Gastrocnemius medialis (tissue), 4 donors: ENCODE measurements around the gene GCLC.

ENCODE experiments used
- POLR2A ChIP-seq, 2 donors: fragments of 450-650 bp; IDR thresholded peaks; one replicate each; pipeline ENCODE4 v1.6.1; 2017; ENCODE audit warnings: antibody characterized with exemption in 2 of 2, mild to moderate bottlenecking in 2 of 2, moderate library complexity in 2 of 2
- TF ChIP-seq, protein P1 (sequence below), 5 experiments: fragments of 450-650 bp in 3 of 5; fragments of 200-600 bp in 2 of 5; sonication (generic) in 2 of 5; IDR thresholded peaks in 4 of 5; conservative IDR thresholded peaks in 1 of 5; 1 replicate in 4 of 5; 2 replicates in 1 of 5; pipeline ENCODE4 v1.5.1; 2016 to 2019; ENCODE audit warnings: antibody characterized with exemption in 5 of 5, mild to moderate bottlenecking in 3 of 5, moderate library complexity in 3 of 5

DNA sequence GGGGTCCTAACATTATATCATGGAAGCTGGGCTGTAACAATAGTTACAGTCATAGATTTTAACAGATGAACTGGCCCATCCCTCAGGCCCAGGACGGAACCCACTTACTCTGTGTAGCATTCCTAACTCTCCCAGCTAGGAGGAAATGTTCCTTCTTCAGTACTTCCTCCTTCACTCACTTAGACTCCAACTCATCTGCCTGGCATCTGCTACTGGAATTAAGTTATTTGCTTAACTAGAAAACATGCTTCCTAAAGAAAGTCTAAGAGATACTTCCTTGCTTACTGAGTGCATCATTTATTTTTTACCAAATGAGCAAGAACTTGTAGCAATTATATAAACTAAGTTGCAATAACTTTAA is 20.5 kb downstream of the GCLC start:
- TF ChIP-seq, protein P1, sequence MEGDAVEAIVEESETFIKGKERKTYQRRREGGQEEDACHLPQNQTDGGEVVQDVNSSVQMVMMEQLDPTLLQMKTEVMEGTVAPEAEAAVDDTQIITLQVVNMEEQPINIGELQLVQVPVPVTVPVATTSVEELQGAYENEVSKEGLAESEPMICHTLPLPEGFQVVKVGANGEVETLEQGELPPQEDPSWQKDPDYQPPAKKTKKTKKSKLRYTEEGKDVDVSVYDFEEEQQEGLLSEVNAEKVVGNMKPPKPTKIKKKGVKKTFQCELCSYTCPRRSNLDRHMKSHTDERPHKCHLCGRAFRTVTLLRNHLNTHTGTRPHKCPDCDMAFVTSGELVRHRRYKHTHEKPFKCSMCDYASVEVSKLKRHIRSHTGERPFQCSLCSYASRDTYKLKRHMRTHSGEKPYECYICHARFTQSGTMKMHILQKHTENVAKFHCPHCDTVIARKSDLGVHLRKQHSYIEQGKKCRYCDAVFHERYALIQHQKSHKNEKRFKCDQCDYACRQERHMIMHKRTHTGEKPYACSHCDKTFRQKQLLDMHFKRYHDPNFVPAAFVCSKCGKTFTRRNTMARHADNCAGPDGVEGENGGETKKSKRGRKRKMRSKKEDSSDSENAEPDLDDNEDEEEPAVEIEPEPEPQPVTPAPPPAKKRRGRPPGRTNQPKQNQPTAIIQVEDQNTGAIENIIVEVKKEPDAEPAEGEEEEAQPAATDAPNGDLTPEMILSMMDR (IDR thresholded peaks at IDR 0.05 in 4 of 5, conservative IDR thresholded peaks at IDR 0.05 in 1 of 5): no peak
- no peak for TF ChIP-seq POLR2A (IDR thresholded peaks at IDR 0.05)
